ENCODE measurements around the gene AP5M1. TPM values are rescaled to one million over a fixed set of nuclear protein-coding genes. Genes with fewer than 3 reads are reported as not detected.
A peak's percentile ranks its signal among the peaks of the same experiment; 100 is the strongest.
"Not testable (repeated sequence)": the region's sequence is repeated elsewhere in the genome, so short reads cannot be mapped to it uniquely, and the experiment has no call there.

AP5M1 gene
- total RNA-seq (2014; rRNA removed; shearing (Covaris generic); ENCODE audit: low replicate concordance) = 2.9 and 6.6 TPM in 2 replicates

GRCh38 chr14:57268161-57269069 lies at the start of gene AP5M1, which contains the start of gene EXOC5:
AP5M1 (plus strand) TSS chr14:57268971; CDS start chr14:57269315, 344 bp downstream.
EXOC5 (minus strand) TSS chr14:57268905; CDS start chr14:57268648, 257 bp downstream.
- Histone ChIP-seq H3K9me3 (no peaks in the 10 kb centered on the region), H3K4me3 (peak within 1 kb of the TSS; percentile 87)
- peak; percentile 83 for DNase-seq

GRCh38 chr14:57221931-57222330 lies 46.8 kb upstream of the AP5M1 start:
- Histone ChIP-seq H3K4me3 (no peak overlapping the region), H3K9me3 (no peaks in the 10 kb centered on the region), H3K27me3 (no peaks in the 10 kb centered on the region), H3K36me3 (peaks cover 6% of the 10 kb centered on the region)
- no peak for DNase-seq

More at GRCh38 chr14:57268161-57269069, at the start of gene AP5M1, which contains the start of gene EXOC5:
- no peaks in the 10 kb centered on the region; the same call in 1 of the 2 replicates for H3K36me3 ChIP-seq
- H3K27me3 ChIP-seq = no peaks in the 10 kb centered on the region

DNA sequence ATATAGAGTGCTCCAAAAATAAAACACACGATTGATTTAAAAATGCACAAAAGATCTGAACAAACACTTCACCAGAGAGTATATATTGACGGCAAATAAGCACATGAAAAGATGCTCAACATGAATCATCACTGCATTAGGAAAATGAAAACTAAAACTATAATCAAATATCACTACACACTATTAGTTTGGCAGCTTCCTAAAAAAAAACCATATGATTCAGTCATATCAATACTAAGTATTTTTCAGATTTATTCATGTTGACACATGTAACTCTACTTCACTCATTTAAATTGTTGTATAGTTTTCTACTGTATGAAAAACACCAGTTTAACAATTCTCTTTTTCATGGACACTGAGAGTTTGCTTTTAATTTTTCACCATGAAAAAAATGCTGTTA lies 41.7 kb upstream of the AP5M1 start:
- H3K4me3 ChIP-seq = no peak overlapping the region
- no peak for DNase-seq
- H3K27me3 ChIP-seq = no peaks in the 10 kb centered on the region
- H3K36me3 ChIP-seq = peaks cover 5% of the 10 kb centered on the region
- H3K9me3 ChIP-seq = no peaks in the 10 kb centered on the region

GRCh38 chr14:57228320-57228719 lies 40.5 kb upstream of the AP5M1 start:
- DNase-seq, H3K4me3 ChIP-seq, H3K9me3 ChIP-seq, H3K36me3 ChIP-seq, H3K27me3 ChIP-seq: not testable (repeated sequence)

- no peaks in the 10 kb centered on the region for H3K9me3 ChIP-seq
- no peak for DNase-seq
- no peaks in the 10 kb centered on the region for H3K27me3 ChIP-seq
- H3K36me3 ChIP-seq = peaks cover 5% of the 10 kb centered on the region
- H3K4me3 ChIP-seq = no peak overlapping the region
Observed at GRCh38 chr14:57232006-57232405, 36.8 kb upstream of the AP5M1 start.

- not testable (repeated sequence) for H3K27me3 ChIP-seq, DNase-seq, H3K4me3 ChIP-seq, H3K9me3 ChIP-seq, H3K36me3 ChIP-seq
Observed at GRCh38 chr14:57240115-57240514, 28.7 kb upstream of the AP5M1 start.

- DNase-seq = no peak
- Histone ChIP-seq H3K27me3 (no peaks in the 10 kb centered on the region), H3K9me3 (no peaks in the 10 kb centered on the region), H3K36me3 (peaks cover 2% of the 10 kb centered on the region; the same call in 1 of the 2 replicates), H3K4me3 (no peak overlapping the region)
Observed at GRCh38 chr14:57243320-57243719, 25.5 kb upstream of the AP5M1 start.

DNA sequence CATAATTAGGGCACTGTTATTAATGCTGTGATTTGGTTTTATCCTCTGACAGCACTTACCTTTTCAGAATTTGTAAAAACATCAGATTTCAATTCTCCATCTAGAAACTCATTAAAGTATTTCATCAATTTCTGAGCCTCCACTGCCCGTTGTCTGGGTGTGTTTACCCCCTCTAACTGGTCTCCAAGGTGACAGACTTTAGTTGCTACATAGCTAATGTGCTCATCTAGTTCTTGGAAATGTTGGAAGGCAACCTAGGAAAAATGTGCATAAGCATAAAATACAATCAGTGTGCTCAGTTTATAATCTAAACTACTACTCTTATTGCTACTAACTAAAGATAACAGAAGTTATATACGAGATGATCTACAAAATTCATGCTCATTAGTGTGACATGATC lies 24.7 kb upstream of the AP5M1 start:
- Histone ChIP-seq H3K4me3 (no peak overlapping the region), H3K9me3 (no peaks in the 10 kb centered on the region), H3K27me3 (no peaks in the 10 kb centered on the region), H3K36me3 (peaks cover 2% of the 10 kb centered on the region; the same call in 1 of the 2 replicates)
- no peak for DNase-seq

GRCh38 chr14:57245941-57246340 lies 22.8 kb upstream of the AP5M1 start:
- no peaks in the 10 kb centered on the region for H3K27me3 ChIP-seq
- DNase-seq = no peak
- peaks cover 2% of the 10 kb centered on the region; the same call in 1 of the 2 replicates for H3K36me3 ChIP-seq
- no peaks in the 10 kb centered on the region for H3K9me3 ChIP-seq
- H3K4me3 ChIP-seq = no peak overlapping the region

- Histone ChIP-seq H3K36me3 (peaks cover 2% of the 10 kb centered on the region; the same call in 1 of the 2 replicates), H3K4me3 (no peak overlapping the region), H3K9me3 (no peaks in the 10 kb centered on the region), H3K27me3 (no peaks in the 10 kb centered on the region)
- no peak for DNase-seq
Observed at GRCh38 chr14:57246933-57247657, 21.7 kb upstream of the AP5M1 start.

- no peak for DNase-seq
- Histone ChIP-seq H3K36me3 (no peaks in the 10 kb centered on the region), H3K27me3 (no peaks in the 10 kb centered on the region), H3K4me3 (no peak overlapping the region), H3K9me3 (no peaks in the 10 kb centered on the region)
Observed at GRCh38 chr14:57254884-57255283, 13.9 kb upstream of the AP5M1 start.

- not testable (repeated sequence) for DNase-seq, H3K36me3 ChIP-seq, H3K9me3 ChIP-seq, H3K27me3 ChIP-seq, H3K4me3 ChIP-seq
Observed at GRCh38 chr14:57258221-57258620, 10.6 kb upstream of the AP5M1 start.

DNA sequence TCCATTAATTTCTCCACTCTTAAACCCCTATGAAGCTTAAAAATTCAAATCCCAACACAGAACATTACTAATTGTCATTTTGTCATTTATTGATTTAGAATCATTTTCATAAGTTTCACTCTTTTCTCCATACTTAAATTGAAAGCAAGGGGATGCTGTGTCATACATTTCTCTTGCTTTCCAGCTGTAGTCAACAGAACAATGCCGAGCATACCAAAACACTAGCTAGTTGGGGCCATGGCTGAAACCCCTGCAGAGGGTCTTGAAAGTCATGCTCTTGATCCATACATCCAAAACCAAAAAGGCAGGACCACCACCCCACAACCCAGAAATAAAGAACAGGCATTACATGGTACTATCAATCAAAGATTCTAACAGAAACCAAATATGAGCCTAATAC lies 9.1 kb upstream of the AP5M1 start:
- DNase-seq = no peak
- no peaks in the 10 kb centered on the region for H3K36me3 ChIP-seq
- no peaks in the 10 kb centered on the region for H3K27me3 ChIP-seq
- H3K9me3 ChIP-seq = no peaks in the 10 kb centered on the region
- no peak overlapping the region for H3K4me3 ChIP-seq

- H3K36me3 ChIP-seq = no peaks in the 10 kb centered on the region
- DNase-seq = no peak
- H3K4me3 ChIP-seq = no peak overlapping the region
- no peaks in the 10 kb centered on the region for H3K9me3 ChIP-seq
- no peaks in the 10 kb centered on the region for H3K27me3 ChIP-seq
Observed at GRCh38 chr14:57261604-57262003, 7.2 kb upstream of the AP5M1 start.

- Histone ChIP-seq H3K9me3 (no peaks in the 10 kb centered on the region), H3K4me3 (no peak overlapping the region), H3K36me3 (no peaks in the 10 kb centered on the region), H3K27me3 (no peaks in the 10 kb centered on the region)
- no peak for DNase-seq
Observed at GRCh38 chr14:57262117-57262516, 6.7 kb upstream of the AP5M1 start.

GRCh38 chr14:57266065-57266464 lies 2.7 kb upstream of the AP5M1 start:
- Histone ChIP-seq H3K27me3 (no peaks in the 10 kb centered on the region), H3K9me3 (no peaks in the 10 kb centered on the region), H3K4me3 (no peak overlapping the region), H3K36me3 (no peaks in the 10 kb centered on the region; the same call in 1 of the 2 replicates)
- no peak for DNase-seq

DNA sequence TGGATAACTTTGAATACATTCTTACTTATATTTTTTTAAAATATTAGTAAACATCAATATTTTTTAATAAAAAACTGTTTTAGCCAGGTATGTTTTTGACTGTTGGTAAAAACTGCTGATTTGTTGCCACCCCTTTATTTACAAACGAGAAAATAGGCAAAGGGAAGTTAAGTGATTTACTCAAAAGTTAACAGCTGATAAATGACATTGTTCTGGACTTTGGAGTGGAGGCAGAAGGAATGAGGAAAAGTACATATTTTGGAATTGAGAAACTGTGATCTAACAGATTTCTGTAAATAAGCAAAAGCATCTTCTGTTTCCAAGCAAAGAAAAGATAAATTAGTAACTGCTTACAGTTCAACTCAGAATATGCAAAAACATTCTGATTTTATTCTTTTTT lies 4.5 kb downstream of the AP5M1 start:
- DNase-seq = no peak
- Histone ChIP-seq H3K9me3 (no peaks in the 10 kb centered on the region), H3K36me3 (peaks cover 12% of the 10 kb centered on the region), H3K27me3 (no peaks in the 10 kb centered on the region), H3K4me3 (no peak overlapping the region)

All from MG63 (cell line).